HCT116 (cell line): ENCODE data around the gene ZSCAN5A.

ENCODE experiments used
- ATF3 ChIP-seq: IDR thresholded peaks from 2 replicates; pipeline ENCODE4 v1.6.1; 2012
- CTCF ChIP-seq, 3 experiments: fragments of 200-600 bp in 1 of 3; sonication (generic) in 1 of 3; IDR thresholded peaks in 2 of 3; conservative IDR thresholded peaks in 1 of 3; 2 replicates each; pipeline ENCODE4 v1.5.1; 2012 to 2017; ENCODE audit warnings: low read depth in 2 of 3, low read length in 2 of 3, antibody characterized with exemption in 1 of 3, borderline replicate concordance in 1 of 3, control low read depth in 1 of 3, mild to moderate bottlenecking in 1 of 3, mixed read lengths in 1 of 3, mixed run types in 1 of 3, moderate library complexity in 1 of 3; ENCODE audit not compliant: insufficient read depth in 1 of 3
- EZH2 ChIP-seq: fragments of 200-600 bp; sonication (generic); IDR thresholded peaks from 2 replicates; pipeline ENCODE4 v1.6.1; 2017; ENCODE audit warnings: antibody characterized with exemption, mixed run types
- EZH2phosphoT487 ChIP-seq: fragments of 200-600 bp; IDR thresholded peaks from 2 replicates; pipeline ENCODE4 v1.6.1; 2018; ENCODE audit warnings: antibody characterized with exemption, borderline replicate concordance
- JUND ChIP-seq: IDR thresholded peaks from 2 replicates; pipeline ENCODE4 v1.6.1; 2012
- POLR2A ChIP-seq: IDR thresholded peaks from 2 replicates; pipeline ENCODE4 v1.7.0; 2011; ENCODE audit warnings: borderline replicate concordance; ENCODE audit not compliant: insufficient read depth, insufficient read length; ENCODE audit errors: extremely low read depth
- RAD21 ChIP-seq: IDR thresholded peaks from 2 replicates; pipeline ENCODE4 v1.6.1; 2012; ENCODE audit warnings: low read depth, mild to moderate bottlenecking

- TF ChIP-seq JUND (no peak), CTCF (IDR thresholded peaks at IDR 0.05 in 2 of 3, conservative IDR thresholded peaks at IDR 0.05 in 1 of 3; ENCODE audit: borderline replicate concordance in 1 of 3, insufficient read depth in 1 of 3, low read depth in 2 of 3, low read length in 2 of 3) (no peak), EZH2 (no peak), POLR2A (no peak), ATF3 (no peak), EZH2phosphoT487 (no peak), RAD21 (no peak)
Measured at GRCh38 chr19:56223481-56223880, 91.2 kb downstream of the ZSCAN5A start.
